Stimulated activated naive CD8-positive, alpha-beta T cell treated with anti-CD3 and anti-CD28 coated beads, Interleukin-15, amount 100 ng/mL, for 72 hours (primary cell): ENCODE data around the gene NUDT11.

Experiments used
- ATAC-seq: fragments of 150-1000 bp; cut with Tn5 transposase; 2 replicates; pipeline ENCODE4 v1.10.0; 2021; ENCODE audit warnings: mild to moderate bottlenecking, moderate library complexity
- DNase-seq, 2 donors: peaks; one replicate each; pipeline ENCODE4 v3.0.0; 2021 to 2022
- H3K27ac Mint-ChIP-seq, 2 donors: one replicate each; pipeline ENCODE4 v1.8.0; 2022; ENCODE audit warnings: mild to moderate bottlenecking in 2 of 2, mixed read lengths in 2 of 2, moderate library complexity in 2 of 2
- H3K27me3 Mint-ChIP-seq: one replicate; pipeline ENCODE4 v1.8.0; 2022; ENCODE audit warnings: mixed read lengths
- H3K4me1 Mint-ChIP-seq: one replicate; pipeline ENCODE4 v1.8.0; 2022; ENCODE audit warnings: mild to moderate bottlenecking, mixed read lengths
- H3K4me3 Mint-ChIP-seq, 2 donors: one replicate each; pipeline ENCODE4 v1.8.0; 2022; ENCODE audit warnings: mild to moderate bottlenecking in 2 of 2, mixed read lengths in 2 of 2, moderate library complexity in 1 of 2
- H3K9me3 Mint-ChIP-seq, 2 donors: one replicate each; pipeline ENCODE4 v1.8.0; 2022; ENCODE audit warnings: mixed read lengths in 2 of 2

Gene NUDT11

GRCh38 chrX:51440365-51440764, 56.0 kb downstream of the NUDT11 start:
- Mint-ChIP-seq H3K9me3 (peaks cover 0 to 7% of the 10 kb centered on the region in 2 donors), H3K27me3 (no peaks in the 10 kb centered on the region), H3K4me3 (no peak overlapping the region), H3K4me1 (no peaks in the 10 kb centered on the region), H3K27ac (no peak overlapping the region)
- no peak for DNase-seq
- no peak for ATAC-seq
